ENCODE measurements around the gene DMBX1.

Gene DMBX1

GRCh38 chr1:46512792-46513190 lies 23.2 kb downstream of the DMBX1 start:
- TF ChIP-seq, protein P1, sequence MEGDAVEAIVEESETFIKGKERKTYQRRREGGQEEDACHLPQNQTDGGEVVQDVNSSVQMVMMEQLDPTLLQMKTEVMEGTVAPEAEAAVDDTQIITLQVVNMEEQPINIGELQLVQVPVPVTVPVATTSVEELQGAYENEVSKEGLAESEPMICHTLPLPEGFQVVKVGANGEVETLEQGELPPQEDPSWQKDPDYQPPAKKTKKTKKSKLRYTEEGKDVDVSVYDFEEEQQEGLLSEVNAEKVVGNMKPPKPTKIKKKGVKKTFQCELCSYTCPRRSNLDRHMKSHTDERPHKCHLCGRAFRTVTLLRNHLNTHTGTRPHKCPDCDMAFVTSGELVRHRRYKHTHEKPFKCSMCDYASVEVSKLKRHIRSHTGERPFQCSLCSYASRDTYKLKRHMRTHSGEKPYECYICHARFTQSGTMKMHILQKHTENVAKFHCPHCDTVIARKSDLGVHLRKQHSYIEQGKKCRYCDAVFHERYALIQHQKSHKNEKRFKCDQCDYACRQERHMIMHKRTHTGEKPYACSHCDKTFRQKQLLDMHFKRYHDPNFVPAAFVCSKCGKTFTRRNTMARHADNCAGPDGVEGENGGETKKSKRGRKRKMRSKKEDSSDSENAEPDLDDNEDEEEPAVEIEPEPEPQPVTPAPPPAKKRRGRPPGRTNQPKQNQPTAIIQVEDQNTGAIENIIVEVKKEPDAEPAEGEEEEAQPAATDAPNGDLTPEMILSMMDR (IDR thresholded peaks at IDR 0.05), result no peak
- Mint-ChIP-seq H3K4me3 (no peak overlapping the region), H3K9me3 (no peaks in the 10 kb centered on the region), H3K4me1 (peaks cover 38% of the 10 kb centered on the region), H3K27me3 (ENCODE audit: low read depth, poor library complexity) (peaks cover 64% of the 10 kb centered on the region), H3K27ac (no peak overlapping the region), H3K36me3 (ENCODE audit: low read depth) (no peaks in the 10 kb centered on the region)
- no peak for DNase-seq

DNA sequence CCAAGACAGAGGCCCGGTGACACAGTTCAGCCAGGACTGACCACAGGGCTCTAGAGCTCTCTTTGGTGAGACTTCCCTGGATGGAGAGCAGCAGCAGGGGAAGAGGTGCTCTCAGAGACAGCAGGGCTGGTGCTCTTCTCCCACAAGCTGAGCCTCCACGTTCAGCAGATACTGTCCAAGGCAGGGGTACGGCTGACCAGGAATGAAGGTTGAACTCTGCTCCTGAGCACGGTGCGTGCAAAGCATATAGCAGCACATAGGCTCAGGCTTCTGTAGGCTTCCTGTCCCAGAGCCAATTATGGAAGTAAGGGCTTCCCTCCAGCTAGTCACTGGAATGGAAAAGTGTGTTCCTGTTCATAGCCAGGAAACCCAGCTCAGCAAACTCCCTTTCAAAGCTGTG lies 23.9 kb downstream of the DMBX1 start:
- Mint-ChIP-seq H3K4me3 (no peak overlapping the region), H3K27me3 (ENCODE audit: low read depth, poor library complexity) (peaks cover 66% of the 10 kb centered on the region), H3K36me3 (ENCODE audit: low read depth) (no peaks in the 10 kb centered on the region), H3K4me1 (peaks cover 46% of the 10 kb centered on the region), H3K9me3 (no peaks in the 10 kb centered on the region), H3K27ac (no peak overlapping the region)
- TF ChIP-seq, protein P1 (IDR thresholded peaks at IDR 0.05), result no peak
- no peak for DNase-seq

DNA sequence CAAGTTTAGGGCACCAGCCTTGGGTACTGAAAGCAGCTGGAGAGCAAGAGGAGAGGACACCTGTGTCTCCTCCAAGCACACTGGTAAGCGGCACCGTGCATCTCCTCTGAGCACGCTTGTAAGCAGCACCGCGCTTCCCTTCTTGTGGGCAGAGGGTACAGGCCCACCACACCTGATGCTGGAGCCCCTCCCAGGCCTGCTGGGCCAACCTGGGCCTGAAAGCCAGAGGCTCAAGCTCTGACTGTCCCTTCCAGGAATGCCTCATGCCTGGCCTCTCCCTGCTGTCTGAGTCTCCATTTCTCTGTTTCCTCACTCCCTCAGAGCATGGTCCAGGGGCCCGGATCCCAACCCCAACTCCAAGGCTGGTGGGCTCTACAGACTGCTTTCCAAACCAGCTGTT lies 25.9 kb downstream of the DMBX1 start:
- TF ChIP-seq, protein P1 (IDR thresholded peaks at IDR 0.05), result no peak
- Mint-ChIP-seq H3K27me3 (ENCODE audit: low read depth, poor library complexity) (peaks cover 72% of the 10 kb centered on the region), H3K4me3 (no peak overlapping the region), H3K36me3 (ENCODE audit: low read depth) (no peaks in the 10 kb centered on the region), H3K9me3 (no peaks in the 10 kb centered on the region), H3K27ac (no peak overlapping the region), H3K4me1 (peaks cover 65% of the 10 kb centered on the region)
- no peak for DNase-seq

- H3K4me3 Mint-ChIP-seq, result no peak overlapping the region
- peaks cover 66% of the 10 kb centered on the region for H3K4me1 Mint-ChIP-seq
- no peaks in the 10 kb centered on the region for H3K9me3 Mint-ChIP-seq
- H3K27me3 Mint-ChIP-seq (ENCODE audit: low read depth, poor library complexity), result peaks cover 75% of the 10 kb centered on the region
- TF ChIP-seq, protein P1 (IDR thresholded peaks at IDR 0.05), result no peak
- H3K36me3 Mint-ChIP-seq (ENCODE audit: low read depth), result no peaks in the 10 kb centered on the region
- no peak overlapping the region for H3K27ac Mint-ChIP-seq
- DNase-seq, result no peak
Observed at GRCh38 chr1:46516200-46516950, 26.7 kb downstream of the DMBX1 start.

DNA sequence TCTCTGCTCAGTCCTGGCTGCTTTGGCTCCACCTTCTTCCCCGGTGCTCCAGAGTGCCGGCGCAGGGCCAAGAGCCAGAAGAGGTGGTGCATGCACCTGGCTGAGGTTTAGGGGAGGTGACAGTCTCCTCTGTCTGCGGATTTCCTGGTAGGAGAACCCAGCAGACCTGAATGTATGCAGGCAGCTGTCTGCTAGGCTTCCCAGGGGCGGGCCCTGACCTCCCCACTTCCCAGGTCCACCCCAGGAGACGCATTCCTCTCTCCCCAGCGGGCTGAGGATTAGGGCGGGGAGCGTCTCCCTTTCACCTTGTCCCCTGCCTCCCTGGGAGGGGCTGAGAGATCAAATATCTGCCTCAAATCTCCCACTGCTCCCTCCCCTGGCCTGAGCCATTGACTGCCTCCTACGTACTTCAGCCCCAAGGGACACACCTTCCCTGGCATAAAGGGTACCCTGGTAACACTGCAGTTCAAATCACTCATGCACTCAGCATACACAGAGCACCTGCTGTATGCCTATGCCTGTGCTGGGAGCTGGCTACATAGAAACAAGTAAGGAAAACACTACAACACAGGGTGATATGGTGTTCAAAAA lies 27.5 kb downstream of the DMBX1 start:
- Mint-ChIP-seq H3K4me1 (peaks cover 59% of the 10 kb centered on the region), H3K27me3 (ENCODE audit: low read depth, poor library complexity) (peaks cover 76% of the 10 kb centered on the region), H3K4me3 (peak overlapping the region; percentile 7), H3K27ac (no peak overlapping the region), H3K36me3 (ENCODE audit: low read depth) (no peaks in the 10 kb centered on the region), H3K9me3 (no peaks in the 10 kb centered on the region)
- peak; percentile 50 for DNase-seq
- TF ChIP-seq, protein P1 (IDR thresholded peaks at IDR 0.05), result no peak

Measured in nephron progenitor cell (in vitro differentiated cells).